ENCODE results near the gene ACR. TPM values are rescaled to one million over a fixed set of nuclear protein-coding genes. Genes with fewer than 3 reads are reported as not detected.

The ACR gene
- total and polyA plus RNA-seq, 10 of the 15 experiments (the other 5 are each of a cell fraction or from before 2014, with no cell fraction given) = not detected

DNA sequence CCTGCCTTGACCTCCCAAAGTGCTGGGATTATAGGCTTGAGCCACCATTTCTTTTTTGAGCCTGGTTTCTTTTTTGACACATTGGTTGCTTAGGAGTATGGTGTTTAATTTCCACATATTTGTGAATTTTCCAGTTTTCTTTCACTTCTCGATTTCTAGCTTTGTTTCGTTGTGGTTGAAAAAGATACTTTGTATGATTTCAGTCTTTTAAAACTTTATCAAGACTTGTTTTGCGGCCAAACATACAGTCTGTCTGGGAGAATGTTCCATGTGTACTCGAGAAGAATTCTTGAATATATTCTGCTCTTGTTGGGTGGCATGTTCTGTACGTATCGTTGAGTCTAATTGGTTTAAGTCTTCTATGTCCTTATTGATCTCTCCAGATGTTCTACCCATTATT lies 44.5 kb upstream of the ACR start (continued):
- TF ChIP-seq, protein P1, sequence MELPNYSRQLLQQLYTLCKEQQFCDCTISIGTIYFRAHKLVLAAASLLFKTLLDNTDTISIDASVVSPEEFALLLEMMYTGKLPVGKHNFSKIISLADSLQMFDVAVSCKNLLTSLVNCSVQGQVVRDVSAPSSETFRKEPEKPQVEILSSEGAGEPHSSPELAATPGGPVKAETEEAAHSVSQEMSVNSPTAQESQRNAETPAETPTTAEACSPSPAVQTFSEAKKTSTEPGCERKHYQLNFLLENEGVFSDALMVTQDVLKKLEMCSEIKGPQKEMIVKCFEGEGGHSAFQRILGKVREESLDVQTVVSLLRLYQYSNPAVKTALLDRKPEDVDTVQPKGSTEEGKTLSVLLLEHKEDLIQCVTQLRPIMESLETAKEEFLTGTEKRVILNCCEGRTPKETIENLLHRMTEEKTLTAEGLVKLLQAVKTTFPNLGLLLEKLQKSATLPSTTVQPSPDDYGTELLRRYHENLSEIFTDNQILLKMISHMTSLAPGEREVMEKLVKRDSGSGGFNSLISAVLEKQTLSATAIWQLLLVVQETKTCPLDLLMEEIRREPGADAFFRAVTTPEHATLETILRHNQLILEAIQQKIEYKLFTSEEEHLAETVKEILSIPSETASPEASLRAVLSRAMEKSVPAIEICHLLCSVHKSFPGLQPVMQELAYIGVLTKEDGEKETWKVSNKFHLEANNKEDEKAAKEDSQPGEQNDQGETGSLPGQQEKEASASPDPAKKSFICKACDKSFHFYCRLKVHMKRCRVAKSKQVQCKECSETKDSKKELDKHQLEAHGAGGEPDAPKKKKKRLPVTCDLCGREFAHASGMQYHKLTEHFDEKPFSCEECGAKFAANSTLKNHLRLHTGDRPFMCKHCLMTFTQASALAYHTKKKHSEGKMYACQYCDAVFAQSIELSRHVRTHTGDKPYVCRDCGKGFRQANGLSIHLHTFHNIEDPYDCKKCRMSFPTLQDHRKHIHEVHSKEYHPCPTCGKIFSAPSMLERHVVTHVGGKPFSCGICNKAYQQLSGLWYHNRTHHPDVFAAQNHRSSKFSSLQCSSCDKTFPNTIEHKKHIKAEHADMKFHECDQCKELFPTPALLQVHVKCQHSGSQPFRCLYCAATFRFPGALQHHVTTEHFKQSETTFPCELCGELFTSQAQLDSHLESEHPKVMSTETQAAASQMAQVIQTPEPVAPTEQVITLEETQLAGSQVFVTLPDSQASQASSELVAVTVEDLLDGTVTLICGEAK (IDR thresholded peaks at IDR 0.05; ENCODE audit: borderline replicate concordance) = peak; percentile 80
- TF ChIP-seq LARP7 (IDR thresholded peaks at IDR 0.05) = no peak

DNA sequence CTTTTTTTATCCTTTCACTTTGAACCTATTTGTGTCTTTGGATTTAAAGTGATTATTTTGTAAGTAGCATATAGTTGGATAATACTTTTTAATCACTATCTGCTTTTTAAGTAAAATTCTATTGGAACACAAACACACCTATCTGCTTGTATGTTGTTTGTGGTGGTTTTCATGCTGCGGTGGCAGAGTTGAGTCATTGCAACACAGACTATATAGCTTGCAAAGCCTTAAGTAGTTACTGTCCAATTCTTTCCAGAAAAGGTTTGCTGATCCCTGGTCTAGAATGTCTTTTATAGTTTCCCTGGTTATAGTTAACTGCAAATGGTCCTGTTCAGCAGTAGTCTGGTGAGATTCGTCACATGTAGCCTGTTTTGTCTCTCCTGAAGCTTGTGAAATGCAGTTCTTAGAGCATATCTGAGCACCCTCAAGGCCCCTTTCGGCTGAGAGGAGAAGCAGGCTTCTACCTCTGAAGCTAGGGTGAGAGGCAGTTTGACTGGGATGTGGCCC lies 43.9 kb upstream of the ACR start:
- Histone ChIP-seq H4K20me1 (ENCODE audit: control insufficient read depth, insufficient read depth) (no peaks in the 10 kb centered on the region), H3K4me3 (no peak overlapping the region), H3K27me3 (replicated peaks in 1 of 2; ENCODE audit: control insufficient read depth in 2 of 2, insufficient read depth in 2 of 2, low read length in 1 of 2) (no peaks in the 10 kb centered on the region), H3K9ac (ENCODE audit: control insufficient read depth, insufficient read depth, low read length) (no peak overlapping the region), H3K36me3 (ENCODE audit: control insufficient read depth in 2 of 2, insufficient read depth in 2 of 2, low read length in 1 of 2) (no peaks in the 10 kb centered on the region), H3K79me2 (ENCODE audit: control insufficient read depth, insufficient read depth, low read length) (no peaks in the 10 kb centered on the region), H3K4me1 (ENCODE audit: control insufficient read depth, insufficient read depth, low read length) (no peaks in the 10 kb centered on the region), H3K27ac (ENCODE audit: control insufficient read depth, insufficient read depth) (no peak overlapping the region), H3K4me2 (ENCODE audit: control insufficient read depth, insufficient read depth) (no peak overlapping the region), H3K9me3 (replicated peaks; ENCODE audit: control insufficient read depth, insufficient read depth, low read length) (no peaks in the 10 kb centered on the region), H2AFZ (ENCODE audit: control insufficient read depth, low read depth, low read length) (no peak overlapping the region)
- ChIA-PET CTCF (interaction anchor here (0.6 to 1.0 kb wide), 2 partner anchors 74 to 131 kb away, joined by 4 read pairs; no protein-coding TSS in a partner anchor), POLR2A (no interaction called here), RAD21 (ENCODE audit: unreplicated experiment) (no interaction called here), SMC1A (ENCODE audit: uncharacterized antibody, unreplicated experiment) (interaction anchor here (1.3 to 1.4 kb wide), 3 partner anchors 8 to 225 kb away, joined by 3 to 4 read pairs (median 3); no protein-coding TSS in a partner anchor)
- no peak for FAIRE-seq
- no TSS peak for BruUV-seq (replicated peaks)
- intact Hi-C loops (cut with micrococcal nuclease; ENCODE audit: unreplicated experiment) (loop anchor here (5.0 kb wide), 2 partner anchors 72 to 442 kb away; partner anchors contain the start of gene HDAC10), in situ Hi-C loops (cut with MboI) (no loop called here)
- no peak for DNase-seq (ENCODE audit: low read depth, low spot score)
- peak; percentile 48 for ATAC-seq
- WGBS (ENCODE audit: insufficient coverage, insufficient replicate concordance, low lambda C conversion rate, missing lambda C conversion rate) = 14% methylated on average over 3 of the region's 3 CpGs
- no peak for TF ChIP-seq RCOR1 (conservative IDR thresholded peaks at IDR 0.05; ENCODE audit: low read depth, low read length)
- TF ChIP-seq RFX5 (IDR thresholded peaks at IDR 0.05; ENCODE audit: low read depth, low read length) = no peak
- no peak for TF ChIP-seq SIN3A (IDR thresholded peaks at IDR 0.05; ENCODE audit: low read depth, low read length)
- no peak for TF ChIP-seq MTA2 (IDR thresholded peaks at IDR 0.05; ENCODE audit: low read depth)
- no peak for TF ChIP-seq NFYB (IDR thresholded peaks at IDR 0.05; ENCODE audit: insufficient read depth, low read depth, low read length)
- no peak for TF ChIP-seq SRF (IDR thresholded peaks at IDR 0.05; ENCODE audit: low read depth in 2 of 2, low read length in 2 of 2)
- TF ChIP-seq NR2C2 (IDR thresholded peaks at IDR 0.05; ENCODE audit: borderline replicate concordance, control insufficient read depth, insufficient read length, low read depth) = no peak
- no peak for TF ChIP-seq SP1 (IDR thresholded peaks at IDR 0.05; ENCODE audit: low read depth, low read length)
- TF ChIP-seq, protein P2, sequence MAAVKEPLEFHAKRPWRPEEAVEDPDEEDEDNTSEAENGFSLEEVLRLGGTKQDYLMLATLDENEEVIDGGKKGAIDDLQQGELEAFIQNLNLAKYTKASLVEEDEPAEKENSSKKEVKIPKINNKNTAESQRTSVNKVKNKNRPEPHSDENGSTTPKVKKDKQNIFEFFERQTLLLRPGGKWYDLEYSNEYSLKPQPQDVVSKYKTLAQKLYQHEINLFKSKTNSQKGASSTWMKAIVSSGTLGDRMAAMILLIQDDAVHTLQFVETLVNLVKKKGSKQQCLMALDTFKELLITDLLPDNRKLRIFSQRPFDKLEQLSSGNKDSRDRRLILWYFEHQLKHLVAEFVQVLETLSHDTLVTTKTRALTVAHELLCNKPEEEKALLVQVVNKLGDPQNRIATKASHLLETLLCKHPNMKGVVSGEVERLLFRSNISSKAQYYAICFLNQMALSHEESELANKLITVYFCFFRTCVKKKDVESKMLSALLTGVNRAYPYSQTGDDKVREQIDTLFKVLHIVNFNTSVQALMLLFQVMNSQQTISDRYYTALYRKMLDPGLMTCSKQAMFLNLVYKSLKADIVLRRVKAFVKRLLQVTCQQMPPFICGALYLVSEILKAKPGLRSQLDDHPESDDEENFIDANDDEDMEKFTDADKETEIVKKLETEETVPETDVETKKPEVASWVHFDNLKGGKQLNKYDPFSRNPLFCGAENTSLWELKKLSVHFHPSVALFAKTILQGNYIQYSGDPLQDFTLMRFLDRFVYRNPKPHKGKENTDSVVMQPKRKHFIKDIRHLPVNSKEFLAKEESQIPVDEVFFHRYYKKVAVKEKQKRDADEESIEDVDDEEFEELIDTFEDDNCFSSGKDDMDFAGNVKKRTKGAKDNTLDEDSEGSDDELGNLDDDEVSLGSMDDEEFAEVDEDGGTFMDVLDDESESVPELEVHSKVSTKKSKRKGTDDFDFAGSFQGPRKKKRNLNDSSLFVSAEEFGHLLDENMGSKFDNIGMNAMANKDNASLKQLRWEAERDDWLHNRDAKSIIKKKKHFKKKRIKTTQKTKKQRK (IDR thresholded peaks at IDR 0.05; ENCODE audit: low read depth, low read length) = no peak
- TF ChIP-seq STAT3 (IDR thresholded peaks at IDR 0.05; ENCODE audit: low read depth, low read length) = no peak
